Hepatocyte (in vitro differentiated cells): ENCODE results near the gene DYDC2. TPM values are rescaled to one million over a fixed set of nuclear protein-coding genes. Genes with fewer than 3 reads are reported as not detected.

ENCODE experiments used
- DNase-seq: peaks from one replicate; pipeline ENCODE4 v3.0.0-alpha.2; 2016; ENCODE audit warnings: low spot score
- H2AFZ ChIP-seq: fragments of 200-600 bp; sonication (generic); 2 replicates; pipeline ENCODE4 v1.6.0; 2016; ENCODE audit warnings: antibody characterized with exemption, mild to moderate bottlenecking
- H3K27ac ChIP-seq: fragments of 200-600 bp; sonication (generic); 2 replicates; pipeline ENCODE4 v1.5.1; 2016; ENCODE audit warnings: mild to moderate bottlenecking
- H3K27me3 ChIP-seq: fragments of 200-600 bp; sonication (generic); 2 replicates; pipeline ENCODE4 v1.6.1; 2016
- H3K36me3 ChIP-seq: fragments of 200-600 bp; sonication (generic); replicated peaks from 2 replicates; pipeline ENCODE4 v1.5.1; 2016; ENCODE audit warnings: low read depth; ENCODE audit not compliant: insufficient read depth
- H3K4me1 ChIP-seq: fragments of 200-600 bp; sonication (generic); 2 replicates; pipeline ENCODE4 v1.5.1; 2016; ENCODE audit warnings: mild to moderate bottlenecking, moderate library complexity; ENCODE audit not compliant: insufficient read depth
- H3K4me2 ChIP-seq: fragments of 200-600 bp; sonication (generic); 2 replicates; pipeline ENCODE4 v1.6.0; 2016
- H3K4me3 ChIP-seq: fragments of 200-600 bp; sonication (generic); 2 replicates; pipeline ENCODE4 v1.5.1; 2016; ENCODE audit warnings: mild to moderate bottlenecking
- H3K79me2 ChIP-seq: fragments of 200-600 bp; sonication (generic); 2 replicates; pipeline ENCODE4 v1.6.0; 2017; ENCODE audit warnings: mild to moderate bottlenecking
- H3K9me2 ChIP-seq: fragments of 200-600 bp; sonication (generic); replicated peaks from 2 replicates; pipeline ENCODE4 v1.6.0; 2017; ENCODE audit warnings: mild to moderate bottlenecking; ENCODE audit not compliant: insufficient read depth
- H3K9me3 ChIP-seq: fragments of 200-600 bp; sonication (generic); 2 replicates; pipeline ENCODE4 v1.5.1; 2016; ENCODE audit warnings: low read depth, mild to moderate bottlenecking
- H4K20me1 ChIP-seq: fragments of 200-600 bp; sonication (generic); 2 replicates; pipeline ENCODE4 v1.6.0; 2016; ENCODE audit warnings: mild to moderate bottlenecking; ENCODE audit not compliant: insufficient read depth, poor library complexity, severe bottlenecking
- EZH2 ChIP-seq: fragments of 200-600 bp; sonication (generic); IDR thresholded peaks from 2 replicates; pipeline ENCODE4 v1.6.1; 2016; ENCODE audit warnings: antibody characterized with exemption, mild to moderate bottlenecking, borderline replicate concordance
- EZH2phosphoT487 ChIP-seq: fragments of 200-600 bp; sonication (generic); IDR thresholded peaks from one replicate; pipeline ENCODE4 v1.6.1; 2018; ENCODE audit warnings: antibody characterized with exemption, mild to moderate bottlenecking, low read depth, moderate library complexity; ENCODE audit not compliant: unreplicated experiment, severe bottlenecking
- WGBS: methylation state at CpG from one replicate; pipeline ENCODE4 v1.1.6; 2016; ENCODE audit warnings: low lambda C conversion rate; ENCODE audit errors: missing lambda C conversion rate; 5-methylcytosine and 5-hydroxymethylcytosine counted together
- polyA plus RNA-seq: library from polyadenylated mRNA; unstranded; fragments of >200 nt; fragmentation: Nextera tagmentation; extraction: Ambion mirVana; gene quantifications from 2 replicates; pipeline ENCODE4 v1.2.1, GENCODE V29; 2016
- total RNA-seq: library from RNA; depleted of rRNA; stranded (reverse); fragments of >200 nt; gene quantifications from 2 replicates; pipeline ENCODE4 v1.2.3, GENCODE V29; 2014
- TF ChIP-seq, protein P1 (sequence below): fragments of 200-600 bp; sonication (generic); IDR thresholded peaks from 2 replicates; pipeline ENCODE4 v1.5.1; 2016; ENCODE audit warnings: antibody characterized with exemption, mild to moderate bottlenecking; ENCODE audit not compliant: poor library complexity

DYDC2 gene
- total and polyA plus RNA-seq, 2 experiments from 2014 or later = 0.80 TPM; not detected in 1

DNA sequence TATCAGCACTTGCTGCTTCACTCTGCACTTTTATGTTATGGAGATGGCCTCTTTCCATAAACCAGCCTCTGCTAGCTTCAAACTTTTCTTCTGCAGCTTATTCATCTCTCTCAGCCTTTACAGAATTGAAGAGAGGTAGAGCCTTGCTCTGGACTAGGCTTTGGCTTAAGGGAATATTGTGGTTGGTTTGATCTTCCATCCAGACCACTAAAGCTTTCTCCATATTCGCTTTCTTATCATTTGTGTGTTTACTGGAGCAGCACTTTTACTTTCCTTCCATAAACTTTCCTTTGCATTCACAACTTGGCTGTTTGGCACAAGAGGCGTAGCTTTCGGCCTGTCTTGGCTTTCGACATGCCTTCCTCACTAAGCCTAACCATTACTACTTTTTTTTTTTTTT, 23.6 kb downstream of the DYDC2 start:
- Histone ChIP-seq H3K4me3 (no peak overlapping the region), H3K27me3 (no peaks in the 10 kb centered on the region), H3K36me3 (no peaks in the 10 kb centered on the region), H3K4me1 (no peaks in the 10 kb centered on the region), H2AFZ (no peak overlapping the region), H4K20me1 (no peaks in the 10 kb centered on the region), H3K27ac (no peak overlapping the region), H3K9me3 (no peaks in the 10 kb centered on the region), H3K9me2 (no peaks in the 10 kb centered on the region), H3K79me2 (no peaks in the 10 kb centered on the region), H3K4me2 (no peak overlapping the region)
- 48% methylated on average over 4 of the region's 4 CpGs for WGBS
- no peak for TF ChIP-seq EZH2phosphoT487
- TF ChIP-seq, protein P1, sequence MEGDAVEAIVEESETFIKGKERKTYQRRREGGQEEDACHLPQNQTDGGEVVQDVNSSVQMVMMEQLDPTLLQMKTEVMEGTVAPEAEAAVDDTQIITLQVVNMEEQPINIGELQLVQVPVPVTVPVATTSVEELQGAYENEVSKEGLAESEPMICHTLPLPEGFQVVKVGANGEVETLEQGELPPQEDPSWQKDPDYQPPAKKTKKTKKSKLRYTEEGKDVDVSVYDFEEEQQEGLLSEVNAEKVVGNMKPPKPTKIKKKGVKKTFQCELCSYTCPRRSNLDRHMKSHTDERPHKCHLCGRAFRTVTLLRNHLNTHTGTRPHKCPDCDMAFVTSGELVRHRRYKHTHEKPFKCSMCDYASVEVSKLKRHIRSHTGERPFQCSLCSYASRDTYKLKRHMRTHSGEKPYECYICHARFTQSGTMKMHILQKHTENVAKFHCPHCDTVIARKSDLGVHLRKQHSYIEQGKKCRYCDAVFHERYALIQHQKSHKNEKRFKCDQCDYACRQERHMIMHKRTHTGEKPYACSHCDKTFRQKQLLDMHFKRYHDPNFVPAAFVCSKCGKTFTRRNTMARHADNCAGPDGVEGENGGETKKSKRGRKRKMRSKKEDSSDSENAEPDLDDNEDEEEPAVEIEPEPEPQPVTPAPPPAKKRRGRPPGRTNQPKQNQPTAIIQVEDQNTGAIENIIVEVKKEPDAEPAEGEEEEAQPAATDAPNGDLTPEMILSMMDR = no peak
- no peak for TF ChIP-seq EZH2
- DNase-seq = no peak

DNA sequence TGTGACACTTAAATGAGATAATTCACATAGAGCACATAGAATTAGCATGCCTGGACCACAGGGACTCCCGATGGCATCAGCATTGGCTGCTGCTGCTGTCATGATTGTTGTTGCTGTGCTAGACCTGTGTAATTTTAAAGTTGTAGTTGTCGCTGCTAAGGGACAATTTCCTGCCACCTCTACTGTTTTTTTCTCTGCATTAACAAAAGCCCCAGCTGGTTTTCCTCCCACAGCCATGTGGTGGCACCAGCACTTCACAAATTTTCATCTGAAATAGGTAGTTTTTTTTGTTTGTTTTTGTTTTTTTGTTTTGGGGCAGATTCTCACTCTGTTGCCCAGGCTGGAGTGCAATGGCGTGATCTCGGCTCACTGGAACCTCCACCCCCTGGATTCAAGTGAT, 26.4 kb downstream of the DYDC2 start:
- 16% methylated on average over 4 of the region's 4 CpGs for WGBS
- Histone ChIP-seq H3K4me2 (no peak overlapping the region), H3K27ac (no peak overlapping the region), H3K36me3 (no peaks in the 10 kb centered on the region), H3K27me3 (no peaks in the 10 kb centered on the region), H3K9me3 (no peaks in the 10 kb centered on the region), H2AFZ (no peak overlapping the region), H3K9me2 (no peaks in the 10 kb centered on the region), H3K79me2 (no peaks in the 10 kb centered on the region), H3K4me1 (no peaks in the 10 kb centered on the region), H3K4me3 (no peak overlapping the region), H4K20me1 (no peaks in the 10 kb centered on the region)
- peak; percentile 61 for DNase-seq
- TF ChIP-seq EZH2 = no peak
- TF ChIP-seq, protein P1 = peak; percentile 81
- TF ChIP-seq EZH2phosphoT487 = no peak

DNA sequence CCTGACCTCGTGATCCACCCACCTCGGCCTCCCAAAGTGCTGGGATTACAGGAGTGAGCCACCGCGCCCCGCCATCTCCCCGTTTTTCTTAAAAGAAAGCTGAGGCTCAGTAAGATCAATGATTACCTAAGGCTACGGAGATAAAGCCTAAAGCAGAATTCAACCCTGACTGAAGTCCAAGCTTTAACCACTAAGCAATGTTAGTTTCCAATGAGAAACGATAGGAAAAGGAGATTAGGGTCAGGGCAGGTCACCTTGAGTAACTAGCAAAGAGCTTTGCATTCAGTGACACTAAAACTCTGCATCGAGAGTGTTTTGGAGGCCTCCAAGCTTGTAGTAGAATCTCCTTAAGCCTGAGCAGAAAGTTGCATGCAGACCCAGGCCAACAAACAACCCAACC, 34.2 kb downstream of the DYDC2 start:
- Histone ChIP-seq H3K27ac (no peak overlapping the region), H3K9me2 (no peaks in the 10 kb centered on the region)

More for the DNA sequence above, 34.2 kb downstream of the DYDC2 start:
- H3K27me3 ChIP-seq = no peaks in the 10 kb centered on the region
- no peak overlapping the region for H3K4me2 ChIP-seq
- H2AFZ ChIP-seq = no peak overlapping the region
- no peaks in the 10 kb centered on the region for H3K36me3 ChIP-seq
- TF ChIP-seq, protein P1 = no peak
- TF ChIP-seq EZH2 = no peak
- TF ChIP-seq EZH2phosphoT487 = no peak
- H3K4me1 ChIP-seq = no peaks in the 10 kb centered on the region
- H3K9me3 ChIP-seq = no peaks in the 10 kb centered on the region
- 70% methylated on average over 9 of the region's 9 CpGs for WGBS
- H3K79me2 ChIP-seq = no peaks in the 10 kb centered on the region
- no peaks in the 10 kb centered on the region for H4K20me1 ChIP-seq
- DNase-seq = no peak
- no peak overlapping the region for H3K4me3 ChIP-seq
